H9 (cell line): ENCODE results near the gene SOX12. TPM values are rescaled to one million over a fixed set of nuclear protein-coding genes. Genes with fewer than 3 reads are reported as not detected.

Experiments used
- DNase-seq: peaks from one replicate; pipeline ENCODE4 v3.0.0-alpha.2; 2017
- H2AFZ ChIP-seq: one replicate; pipeline ENCODE4 v1.6.1; 2013; ENCODE audit warnings: mild to moderate bottlenecking, low read length, control low read depth, moderate library complexity
- H2AK5ac ChIP-seq: 2 replicates; pipeline ENCODE4 v1.6.1; 2013; ENCODE audit warnings: low read length, control low read depth, mixed read lengths; ENCODE audit not compliant: insufficient read length
- H2BK120ac ChIP-seq: one replicate; pipeline ENCODE4 v1.6.1; 2013; ENCODE audit warnings: low read depth, mild to moderate bottlenecking, low read length, control low read depth, inconsistent platforms; ENCODE audit not compliant: poor library complexity, severe bottlenecking
- H2BK12ac ChIP-seq: 2 replicates; pipeline ENCODE4 v1.6.1; 2013; ENCODE audit warnings: low read length, control low read depth, mixed read lengths, low read depth; ENCODE audit not compliant: insufficient read length
- H2BK15ac ChIP-seq: 2 replicates; pipeline ENCODE4 v1.6.1; 2013; ENCODE audit warnings: low read depth, low read length, control low read depth
- H2BK20ac ChIP-seq: one replicate; pipeline ENCODE4 v1.6.1; 2013; ENCODE audit warnings: low read depth, mild to moderate bottlenecking, low read length, control low read depth, inconsistent platforms; ENCODE audit not compliant: poor library complexity, severe bottlenecking
- H2BK5ac ChIP-seq: 2 replicates; pipeline ENCODE4 v1.6.1; 2013; ENCODE audit warnings: low read length, control low read depth, mixed read lengths; ENCODE audit not compliant: insufficient read length
- H3K14ac ChIP-seq: 2 replicates; pipeline ENCODE4 v1.6.1; 2013; ENCODE audit warnings: low read length, control low read depth; ENCODE audit not compliant: insufficient read depth
- H3K18ac ChIP-seq: 2 replicates; pipeline ENCODE4 v1.6.1; 2013; ENCODE audit warnings: low read depth, mild to moderate bottlenecking, mixed read lengths, low read length, control low read depth; ENCODE audit not compliant: insufficient read length
- H3K23ac ChIP-seq: 2 replicates; pipeline ENCODE4 v1.6.1; 2013; ENCODE audit warnings: low read length, control low read depth, mixed read lengths, low read depth; ENCODE audit not compliant: insufficient read length
- H3K23me2 ChIP-seq: 2 replicates; pipeline ENCODE4 v1.6.1; 2013; ENCODE audit warnings: low read depth, mild to moderate bottlenecking, mixed read lengths, low read length, control low read depth; ENCODE audit not compliant: insufficient read length, poor library complexity, severe bottlenecking
- H3K27ac ChIP-seq: 2 replicates; pipeline ENCODE4 v1.5.1; 2013; ENCODE audit warnings: low read length, control low read depth, mixed read lengths, low read depth; ENCODE audit not compliant: insufficient read length
- H3K27me3 ChIP-seq: 2 replicates; pipeline ENCODE4 v1.6.1; 2013; ENCODE audit warnings: low read length, control low read depth, inconsistent platforms; ENCODE audit not compliant: insufficient read depth
- H3K4ac ChIP-seq: 2 replicates; pipeline ENCODE4 v1.6.1; 2013; ENCODE audit warnings: low read depth, mild to moderate bottlenecking, control low read depth, inconsistent platforms, low read length, moderate library complexity
- H3K4me1 ChIP-seq: 2 replicates; pipeline ENCODE4 v1.6.1; 2013; ENCODE audit warnings: low read length, control low read depth, inconsistent platforms; ENCODE audit not compliant: insufficient read depth
- H3K4me2 ChIP-seq: 2 replicates; pipeline ENCODE4 v1.6.1; 2013; ENCODE audit warnings: low read length, control low read depth, mixed read lengths; ENCODE audit not compliant: insufficient read length, insufficient read depth
- H3K56ac ChIP-seq: 2 replicates; pipeline ENCODE4 v1.6.1; 2013; ENCODE audit warnings: low read depth, mild to moderate bottlenecking, mixed read lengths, low read length, control low read depth; ENCODE audit not compliant: insufficient read length
- H3K79me1 ChIP-seq: 2 replicates; pipeline ENCODE4 v1.6.1; 2013; ENCODE audit warnings: low read depth, mild to moderate bottlenecking, moderate library complexity, low read length, control low read depth, inconsistent platforms; ENCODE audit not compliant: insufficient read depth, poor library complexity, severe bottlenecking
- H3K79me2 ChIP-seq: 2 replicates; pipeline ENCODE4 v1.6.1; 2013; ENCODE audit warnings: low read length, control low read depth, inconsistent platforms; ENCODE audit not compliant: insufficient read depth
- H3K9ac ChIP-seq: 2 replicates; pipeline ENCODE4 v1.6.1; 2013; ENCODE audit warnings: low read length, control low read depth, mixed read lengths; ENCODE audit not compliant: insufficient read length; ENCODE audit errors: extremely low read depth
- H3K9me3 ChIP-seq: one replicate; pipeline ENCODE4 v1.6.1; 2013; ENCODE audit warnings: low read depth, low read length, inconsistent platforms; ENCODE audit not compliant: control insufficient read depth
- H3T11ph ChIP-seq: one replicate; pipeline ENCODE4 v1.6.1; 2013; ENCODE audit warnings: mild to moderate bottlenecking, low read length, control low read depth, inconsistent platforms
- H4K20me1 ChIP-seq: one replicate; pipeline ENCODE4 v1.6.1; 2013; ENCODE audit not compliant: control insufficient read depth, insufficient read length, insufficient read depth
- H4K5ac ChIP-seq: 2 replicates; pipeline ENCODE4 v1.6.1; 2013; ENCODE audit warnings: low read depth, mild to moderate bottlenecking, mixed read lengths, low read length, control low read depth; ENCODE audit not compliant: insufficient read length
- H4K8ac ChIP-seq: replicated peaks from 2 replicates; pipeline ENCODE4 v1.6.1; 2013; ENCODE audit warnings: low read length, control low read depth, mixed read lengths, low read depth; ENCODE audit not compliant: insufficient read length
- H4K91ac ChIP-seq: 2 replicates; pipeline ENCODE4 v1.6.1; 2013; ENCODE audit warnings: low read depth, mild to moderate bottlenecking, moderate library complexity, mixed read lengths, low read length, control low read depth; ENCODE audit not compliant: insufficient read length
- H3K27ac Mint-ChIP-seq, 3 experiments: 2 replicates in 2 of 3; 3 replicates in 1 of 3; pipeline ENCODE4 v1.8.0; 2020 to 2021; ENCODE audit warnings: mixed read lengths in 3 of 3, mild to moderate bottlenecking in 1 of 3, moderate library complexity in 1 of 3
- H3K27me3 Mint-ChIP-seq: 2 replicates; pipeline ENCODE4 v1.8.0; 2021; ENCODE audit warnings: low read depth, mild to moderate bottlenecking, moderate library complexity, mixed read lengths
- H3K36me3 Mint-ChIP-seq, 3 experiments: 2 replicates in 2 of 3; 3 replicates in 1 of 3; pipeline ENCODE4 v1.8.0; 2020 to 2021; ENCODE audit warnings: low read depth in 3 of 3, mixed read lengths in 3 of 3; ENCODE audit not compliant: insufficient read depth in 1 of 3
- H3K4me1 Mint-ChIP-seq, 2 experiments: 2 replicates each; pipeline ENCODE4 v1.8.0; 2020; ENCODE audit warnings: mixed read lengths in 2 of 2
- H3K4me3 Mint-ChIP-seq, 2 experiments: 2 replicates in 1 of 2; 3 replicates in 1 of 2; pipeline ENCODE4 v1.8.0; 2020 to 2021; ENCODE audit warnings: mild to moderate bottlenecking in 2 of 2, mixed read lengths in 2 of 2, moderate library complexity in 1 of 2
- H3K9me3 Mint-ChIP-seq, 2 experiments: 2 replicates in 1 of 2; 3 replicates in 1 of 2; pipeline ENCODE4 v1.8.0; 2020; ENCODE audit warnings: mild to moderate bottlenecking in 2 of 2, mixed read lengths in 2 of 2, moderate library complexity in 1 of 2
- WGBS: extraction: QIAGEN DNeasy Blood & Tissue Kit; methylation state at CpG from one replicate; pipeline ENCODE4 v1.1.7; 2013; ENCODE audit warnings: missing lambda C conversion rate, low lambda C conversion rate, mixed read lengths; ENCODE audit not compliant: insufficient read length; ENCODE audit errors: extremely low coverage; 5-methylcytosine and 5-hydroxymethylcytosine counted together
- total RNA-seq: library from RNA; stranded (reverse); gene quantifications from 2 replicates; pipeline ENCODE4 v1.2.1, GENCODE V29; 2021
- TF ChIP-seq, protein P1 (sequence below): fragments of 200-600 bp; sonication (generic); conservative IDR thresholded peaks from 3 replicates; pipeline ENCODE4 v1.8.0; 2021; ENCODE audit warnings: antibody characterized with exemption, mild to moderate bottlenecking

The SOX12 gene
- total RNA-seq, 1 experiment from 2014 or later = 54.4 TPM

DNA sequence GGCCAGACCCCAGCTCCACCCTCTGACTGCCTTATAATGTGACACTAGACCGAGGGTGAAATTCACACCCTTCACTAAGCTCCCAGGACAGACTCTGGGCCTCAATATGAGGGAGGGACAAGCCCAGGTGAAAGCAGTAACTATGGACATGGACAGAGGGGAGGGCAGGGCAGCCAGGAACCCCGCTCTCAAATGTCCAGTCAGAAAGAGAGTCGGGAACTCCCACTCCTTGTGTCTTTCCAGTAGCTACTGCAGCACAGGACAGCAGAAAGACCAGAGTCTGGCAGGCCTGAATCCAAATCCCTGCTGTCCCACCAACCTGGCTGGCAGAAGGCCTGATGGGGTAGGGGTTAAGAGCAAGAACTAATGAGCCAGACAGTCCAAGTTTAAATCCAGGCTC lies 41.2 kb upstream of the SOX12 start:
- Histone ChIP-seq H2BK12ac (no peak overlapping the region), H2BK5ac (no peak overlapping the region), H2AK5ac (no peak overlapping the region), H4K5ac (no peak overlapping the region), H3K27ac (no peak overlapping the region), H3K23me2 (no peaks in the 10 kb centered on the region), H3K79me2 (no peaks in the 10 kb centered on the region), H3K27me3 (no peaks in the 10 kb centered on the region), H3K9ac (no peak overlapping the region), H3T11ph (no peak overlapping the region), H3K23ac (no peak overlapping the region), H3K4me1 (no peaks in the 10 kb centered on the region), H3K14ac (no peak overlapping the region), H4K91ac (no peak overlapping the region), H3K79me1 (no peaks in the 10 kb centered on the region), H4K8ac (no peak overlapping the region), H4K20me1 (no peaks in the 10 kb centered on the region), H3K18ac (no peak overlapping the region), H2BK20ac (no peak overlapping the region), H3K4ac (no peak overlapping the region), H2BK120ac (no peak overlapping the region), H3K56ac (no peak overlapping the region), H3K4me2 (no peak overlapping the region), H2AFZ (no peak overlapping the region), H2BK15ac (no peak overlapping the region), H3K9me3 (no peaks in the 10 kb centered on the region)
- no peak for DNase-seq
- peaks cover 16 to 45% (median 18%) of the 10 kb centered on the region in 3 experiments for H3K36me3 Mint-ChIP-seq
- no CpG with 5 or more reads among the region's 3 CpGs for WGBS
- no peaks in the 10 kb centered on the region for H3K27me3 Mint-ChIP-seq
- H3K4me1 Mint-ChIP-seq = peaks cover 0 to 4% of the 10 kb centered on the region in 2 experiments; a peak in 2 of 4 replicates
- no peak overlapping the region for H3K4me3 Mint-ChIP-seq
- H3K9me3 Mint-ChIP-seq = peaks cover 0 to 3% of the 10 kb centered on the region in 2 experiments; a peak in 1 of 5 replicates
- H3K27ac Mint-ChIP-seq = no peak overlapping the region
- TF ChIP-seq, protein P1, sequence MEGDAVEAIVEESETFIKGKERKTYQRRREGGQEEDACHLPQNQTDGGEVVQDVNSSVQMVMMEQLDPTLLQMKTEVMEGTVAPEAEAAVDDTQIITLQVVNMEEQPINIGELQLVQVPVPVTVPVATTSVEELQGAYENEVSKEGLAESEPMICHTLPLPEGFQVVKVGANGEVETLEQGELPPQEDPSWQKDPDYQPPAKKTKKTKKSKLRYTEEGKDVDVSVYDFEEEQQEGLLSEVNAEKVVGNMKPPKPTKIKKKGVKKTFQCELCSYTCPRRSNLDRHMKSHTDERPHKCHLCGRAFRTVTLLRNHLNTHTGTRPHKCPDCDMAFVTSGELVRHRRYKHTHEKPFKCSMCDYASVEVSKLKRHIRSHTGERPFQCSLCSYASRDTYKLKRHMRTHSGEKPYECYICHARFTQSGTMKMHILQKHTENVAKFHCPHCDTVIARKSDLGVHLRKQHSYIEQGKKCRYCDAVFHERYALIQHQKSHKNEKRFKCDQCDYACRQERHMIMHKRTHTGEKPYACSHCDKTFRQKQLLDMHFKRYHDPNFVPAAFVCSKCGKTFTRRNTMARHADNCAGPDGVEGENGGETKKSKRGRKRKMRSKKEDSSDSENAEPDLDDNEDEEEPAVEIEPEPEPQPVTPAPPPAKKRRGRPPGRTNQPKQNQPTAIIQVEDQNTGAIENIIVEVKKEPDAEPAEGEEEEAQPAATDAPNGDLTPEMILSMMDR = no peak
